Left cardiac atrium (tissue), 4 donors: ENCODE data around the gene KDELR3. TPM values are rescaled to one million over a fixed set of nuclear protein-coding genes. Genes with fewer than 3 reads are reported as not detected.

Source experiments
- ATAC-seq, 2 donors: fragments of 200-7000 bp; cut with Tn5 transposase; one replicate each; pipeline ENCODE4 v1.9.1; 2020; ENCODE audit warnings: mild to moderate bottlenecking in 2 of 2, moderate library complexity in 2 of 2
- DNase-seq: peaks from one replicate; pipeline ENCODE4 v3.0.0-alpha.2; 2020
- intact Hi-C, 2 donors: fragments of 100-400 bp; cut with DNase I; formaldehyde crosslinking; loops; one replicate each; pipeline versions ENCODE4 v1.14.1 to v1.15.1; 2022 to 2023
- total RNA-seq, 2 donors: library from RNA; stranded (reverse); fragmentation: NEBNext Ultra II Directional; extraction: Animal tissue kit (Norgen Biotek cat#: 25700); gene quantifications; one replicate each; pipeline ENCODE4 v1.2.1, GENCODE V29; 2021
- donor health status: DM: no; HTN: yes; CAD: no.
- donor health status: DM: no; HTN: yes; CAD: no; lungs with severe emphysema.
- donor health status: DM: yes; HTN: yes; CAD: no.
- donor health status: Dilated cardiomyopathy.

KDELR3 gene
- total RNA-seq, 2 donors from 2014 or later: 9.2 to 10.1 TPM

DNA sequence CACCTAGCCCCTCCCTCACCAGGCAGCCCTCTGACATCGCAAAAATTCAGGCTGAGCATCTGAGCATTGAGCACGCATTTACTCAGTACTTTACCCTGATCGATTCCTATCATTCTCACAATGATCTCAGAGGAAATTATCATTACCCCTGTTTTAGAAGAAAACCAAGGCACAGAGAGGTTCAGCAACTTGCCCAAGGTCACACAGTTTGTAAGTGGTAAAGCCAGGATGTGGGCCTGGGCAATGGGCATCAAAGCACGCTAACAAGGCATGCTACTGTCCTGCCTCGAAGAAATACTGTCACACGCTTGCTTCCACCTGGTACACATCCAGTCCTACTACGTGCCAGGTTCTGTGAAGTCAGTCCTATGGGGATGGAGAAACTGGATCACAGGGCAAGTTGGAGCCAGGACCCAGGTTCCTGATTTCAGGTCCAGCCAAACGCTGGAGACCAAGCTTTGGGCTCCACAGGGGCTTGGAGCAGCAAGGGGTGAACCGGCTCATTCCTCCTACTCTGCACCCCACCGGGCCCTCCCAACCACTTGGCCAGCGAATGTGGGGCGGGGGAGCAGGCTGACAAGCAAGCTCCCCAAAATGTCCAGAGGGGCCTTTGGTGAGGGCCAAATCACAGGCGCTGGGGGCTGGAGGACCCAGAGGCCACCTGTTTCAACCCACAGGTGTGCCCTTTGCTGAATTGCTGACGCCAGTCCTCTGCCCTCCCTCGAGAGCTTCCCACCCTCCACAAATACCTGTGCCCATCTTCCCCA is 31.1 kb upstream of the KDELR3 start:
- ATAC-seq: no peak
- DNase-seq: no peak
- intact Hi-C loops: no loop called here

DNA sequence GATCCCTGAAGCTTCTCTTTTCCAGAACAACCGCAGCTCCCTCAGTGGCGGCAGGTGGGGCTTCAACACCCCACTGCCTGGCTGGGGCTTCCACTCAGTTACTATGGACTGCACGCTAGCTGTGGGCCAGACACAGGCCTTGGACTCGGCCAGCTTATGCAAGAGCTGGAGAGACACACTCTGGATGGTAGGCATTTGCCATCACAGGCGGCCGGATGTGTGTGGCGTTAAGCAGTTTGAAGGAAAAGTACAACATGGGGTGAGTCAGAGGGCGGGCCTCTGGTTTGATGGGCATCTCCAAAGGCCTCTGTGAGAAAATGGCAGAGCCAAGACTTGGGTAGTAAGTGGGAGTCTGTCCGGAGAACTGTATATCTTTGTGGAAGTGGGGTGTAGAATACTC is 30.5 kb upstream of the KDELR3 start:
- ATAC-seq (no peak), DNase-seq (no peak)
- intact Hi-C loops: no loop called here

DNA sequence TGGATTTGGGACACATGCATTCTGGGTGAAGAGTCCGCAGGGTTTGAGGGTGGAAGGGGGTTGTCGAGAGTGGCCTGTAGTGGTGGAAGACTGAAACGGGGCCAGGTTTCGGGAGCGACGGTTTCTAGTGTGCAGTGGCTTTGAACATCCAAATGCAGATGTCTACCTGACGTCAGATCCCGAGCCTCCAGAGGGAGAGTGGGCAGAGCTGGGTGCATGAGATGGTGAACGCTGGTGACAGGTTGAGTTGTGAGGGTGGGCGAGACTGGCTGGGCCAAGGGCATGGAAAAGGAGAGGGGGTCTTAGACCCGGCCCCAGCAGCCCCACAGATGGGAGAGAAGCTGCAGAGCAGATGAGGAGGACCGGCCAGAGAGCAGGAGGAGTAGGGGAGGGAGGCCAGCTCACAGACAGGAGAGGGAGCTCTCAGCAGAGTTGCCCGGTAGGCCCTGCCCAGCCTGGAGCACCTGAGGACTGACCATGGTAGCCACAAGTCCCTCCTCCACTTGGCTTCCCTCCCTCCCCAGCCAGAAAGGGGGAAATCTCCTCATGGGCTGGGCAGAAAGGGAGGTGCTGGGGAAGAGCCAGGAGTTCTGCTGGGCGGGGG is 27.0 kb upstream of the KDELR3 start:
- ATAC-seq (no peak), DNase-seq (no peak)
- intact Hi-C loops: no loop called here

DNA sequence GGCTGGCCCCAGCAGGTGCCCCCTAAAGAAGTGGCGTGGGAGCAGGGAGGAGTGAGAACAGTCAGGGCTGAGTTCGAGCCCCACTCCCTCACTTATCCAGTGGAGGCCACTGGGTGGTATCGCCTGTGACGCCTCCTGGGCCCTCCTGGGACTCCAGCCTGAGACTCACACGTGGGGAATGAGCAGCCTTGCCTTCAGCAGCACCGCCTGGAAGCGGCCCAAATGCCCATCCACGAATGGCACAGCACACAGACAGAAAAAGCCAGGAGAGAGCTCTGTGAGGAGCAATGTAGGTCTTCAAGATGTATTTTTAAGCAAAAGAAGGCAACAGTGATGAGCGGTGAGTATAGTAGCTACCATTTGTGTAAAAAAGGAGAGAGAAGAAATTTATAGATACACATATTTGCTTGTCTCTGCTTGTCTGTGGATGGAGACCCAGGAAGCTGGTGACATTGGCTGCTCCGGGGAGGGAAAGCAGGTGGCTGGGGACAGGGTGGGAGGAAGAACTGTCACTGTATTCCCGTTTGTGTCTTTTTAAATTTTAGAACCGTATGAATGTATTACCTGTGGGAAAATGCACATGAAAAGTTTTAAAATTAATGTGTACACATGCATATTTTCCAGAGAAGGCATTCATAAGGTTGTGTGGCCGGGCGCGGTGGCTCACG is 26.1 kb upstream of the KDELR3 start:
- ATAC-seq: no peak
- no peak for DNase-seq
- intact Hi-C loops: no loop called here

DNA sequence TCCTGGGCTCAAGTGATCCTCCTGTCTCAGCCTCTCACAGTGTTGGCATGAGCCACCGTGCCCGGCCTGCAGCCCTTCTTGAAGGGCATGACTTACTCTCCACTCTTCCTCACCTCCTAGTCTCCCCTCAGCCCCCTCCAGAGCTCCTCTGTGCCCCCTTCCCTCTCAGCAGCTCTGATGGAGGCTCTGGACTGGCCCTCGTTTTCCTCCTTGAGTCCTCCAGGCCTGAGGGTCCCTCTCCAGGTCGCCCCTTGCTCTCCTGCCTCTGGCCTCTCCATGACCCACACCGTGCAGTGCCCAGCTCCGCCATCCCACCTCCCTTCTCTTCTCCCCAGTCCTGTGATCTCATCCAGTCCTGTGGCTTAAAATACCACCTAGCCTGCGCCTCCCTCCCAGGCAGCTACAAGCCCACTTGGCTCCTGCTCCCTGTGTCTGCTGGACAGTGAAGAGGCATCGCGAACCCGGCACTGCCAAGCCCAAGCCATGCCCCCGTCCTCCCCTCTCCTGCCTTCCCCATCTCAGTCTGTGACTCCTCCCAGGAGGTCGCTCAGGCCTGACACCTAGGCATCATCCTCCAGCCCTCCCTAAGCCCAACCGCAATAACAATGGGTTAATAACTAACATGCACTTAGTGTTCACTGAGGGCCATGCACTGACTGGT is 24.8 kb upstream of the KDELR3 start:
- DNase-seq (no peak), ATAC-seq (peak; percentile 60 to 78)
- intact Hi-C loops: no loop called here

DNA sequence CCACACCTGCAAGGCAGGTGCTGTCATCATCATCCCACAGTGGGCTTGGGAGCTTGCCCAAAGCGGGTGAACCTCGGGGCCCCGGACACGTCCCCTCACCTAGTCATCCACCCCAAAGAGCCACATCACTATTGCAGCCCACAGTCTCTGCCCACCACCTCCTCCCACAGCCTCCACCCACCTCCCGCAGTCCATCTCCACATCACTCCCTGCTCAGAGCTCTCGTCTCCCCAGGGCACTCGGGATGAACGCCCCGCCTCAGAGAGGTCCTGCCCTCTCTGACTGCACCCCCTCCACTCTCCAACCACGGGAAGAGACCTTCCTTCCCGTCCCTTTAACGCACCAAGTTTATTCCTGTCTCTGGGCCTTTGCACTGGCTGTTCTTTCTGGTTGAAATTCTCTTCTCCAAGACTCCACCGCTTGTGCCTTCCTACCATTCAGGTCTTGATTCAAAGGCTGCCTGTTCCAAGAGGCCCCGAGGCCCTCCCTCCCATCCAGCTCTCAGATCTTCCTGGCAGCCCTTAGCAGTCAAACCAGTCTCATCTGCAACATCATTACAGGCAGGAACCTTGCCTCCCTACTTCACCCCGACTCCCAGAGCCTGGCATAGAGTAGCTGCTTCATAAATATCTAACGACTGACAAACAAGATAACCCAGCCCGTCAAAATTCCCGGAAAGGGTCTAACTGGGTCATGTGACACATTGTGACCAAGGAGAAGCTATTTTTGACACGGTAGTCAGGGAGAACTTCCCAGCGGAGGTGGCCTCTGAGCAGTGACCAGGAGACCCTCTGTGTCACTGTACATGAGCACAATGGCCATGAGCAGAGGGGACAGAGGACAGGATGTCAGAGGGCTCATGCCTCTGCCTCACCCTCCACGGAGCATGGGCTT is 24.0 kb upstream of the KDELR3 start:
- ATAC-seq (peak in 1 of 2 donors; percentile 3), DNase-seq (no peak)
- intact Hi-C loops: no loop called here

DNA sequence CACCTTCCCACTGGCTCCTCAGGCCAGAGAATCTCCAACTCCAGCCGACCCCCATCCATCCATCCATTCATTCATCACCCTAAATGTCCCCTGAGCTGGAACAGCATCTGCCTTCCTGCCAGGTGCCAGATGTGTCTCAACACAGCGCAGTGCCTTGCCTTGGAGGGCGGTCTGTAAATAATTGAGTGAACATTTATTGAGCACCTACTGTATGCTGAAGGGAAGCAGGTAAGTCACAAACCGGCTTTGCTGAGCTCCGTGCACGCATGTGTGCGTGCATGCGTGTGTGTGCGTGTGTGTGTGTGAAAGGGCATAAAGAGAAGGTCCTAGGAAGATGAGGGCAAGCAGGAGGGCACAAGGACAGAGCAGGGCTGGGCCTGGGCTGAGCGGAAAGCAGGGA is 23.1 kb upstream of the KDELR3 start:
- DNase-seq (no peak), ATAC-seq (no peak)
- intact Hi-C loops: no loop called here

DNA sequence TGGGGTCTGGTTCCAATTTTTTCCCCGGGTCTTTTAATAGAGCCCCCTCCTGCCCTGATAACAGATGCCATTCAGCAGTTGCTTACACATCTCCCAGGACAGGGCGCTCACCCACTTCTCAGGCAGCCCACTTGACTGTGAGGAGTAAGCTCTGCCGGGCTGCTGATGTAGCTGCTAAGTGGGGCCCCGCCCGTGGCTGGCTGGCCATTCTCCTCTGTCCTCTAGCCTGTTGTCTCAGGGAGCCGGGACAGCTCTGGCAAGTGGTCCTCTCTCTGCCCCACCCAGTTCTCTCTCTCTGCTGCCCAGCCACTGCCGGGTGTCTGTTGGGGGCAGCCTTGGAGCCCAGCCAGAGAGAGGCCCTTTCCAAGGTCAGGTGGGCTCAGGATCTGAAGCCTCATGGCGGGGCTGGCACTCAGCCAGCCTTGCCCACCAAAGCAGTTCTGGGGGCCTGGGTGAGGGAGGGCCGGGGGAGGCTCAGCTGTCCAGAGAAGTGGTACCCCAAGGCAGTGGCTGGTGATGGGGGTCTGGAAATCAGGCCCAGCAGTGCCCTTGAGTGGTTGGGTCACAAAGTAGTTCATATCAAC is 21.8 kb upstream of the KDELR3 start:
- ATAC-seq: no peak
- no peak for DNase-seq
- intact Hi-C loops: no loop called here

DNA sequence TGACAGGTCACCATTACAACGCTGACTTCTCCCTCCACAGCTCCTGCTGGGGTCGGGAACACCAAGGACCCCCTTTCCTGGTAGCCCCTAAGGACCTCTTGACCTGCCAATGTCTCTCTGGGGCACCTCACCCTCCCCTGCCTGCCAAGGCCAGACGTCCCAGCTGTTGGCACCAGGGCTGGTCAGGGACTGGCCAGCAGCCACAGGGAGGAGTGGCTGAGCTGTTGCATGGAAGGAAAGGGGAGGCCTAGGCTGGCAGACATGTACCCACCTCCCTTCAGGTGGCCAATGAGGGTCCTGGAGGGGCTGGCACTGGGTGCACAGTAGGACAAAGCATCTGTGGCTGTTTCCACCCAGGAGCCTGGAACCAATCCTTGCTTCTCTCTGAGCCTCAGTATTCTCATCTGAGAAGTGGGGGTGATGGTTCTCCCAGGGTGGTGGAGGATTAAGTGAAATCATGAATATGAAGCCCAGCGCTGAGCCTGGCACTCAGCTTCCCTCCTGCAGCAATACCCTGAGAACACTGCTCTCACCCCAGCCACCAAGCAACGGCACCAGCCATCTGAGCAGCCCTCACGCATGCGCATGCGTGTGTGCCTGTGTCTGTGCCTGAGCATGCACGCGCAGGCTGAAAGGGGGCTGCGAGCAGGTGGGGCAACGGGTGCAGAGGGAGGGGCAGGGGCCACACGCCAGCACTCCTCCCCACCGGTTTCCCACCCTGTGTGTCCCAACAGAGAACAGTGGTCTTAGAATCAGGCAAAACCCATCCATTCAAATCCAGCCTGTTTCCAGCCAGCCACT is 18.8 kb upstream of the KDELR3 start:
- no peak for DNase-seq
- intact Hi-C loops: no loop called here

DNA sequence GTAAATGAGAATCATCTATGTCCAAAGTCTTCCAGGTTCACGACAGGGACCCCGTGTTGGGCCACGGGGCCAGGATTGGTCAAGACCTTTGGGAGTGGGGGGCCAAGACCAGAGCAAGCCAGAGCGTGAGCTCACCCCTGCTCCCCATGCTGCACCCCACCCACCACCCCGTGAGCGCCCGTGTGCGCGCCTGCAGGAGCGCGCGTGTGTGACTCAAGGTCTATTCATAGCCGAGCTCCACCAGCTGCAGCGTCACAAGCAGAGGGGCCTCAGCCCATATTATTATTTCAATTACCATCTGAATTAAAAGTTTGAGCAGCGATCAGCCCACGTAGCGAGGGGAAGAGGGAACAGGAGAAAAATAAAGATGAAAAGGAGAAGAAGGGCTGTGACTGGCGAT is 18.1 kb upstream of the KDELR3 start:
- peak; percentile 45 to 58 for ATAC-seq
- no peak for DNase-seq
- intact Hi-C loops: no loop called here

More for the DNA sequence above, 18.8 kb upstream of the KDELR3 start:
- peak; percentile 36 to 52 for ATAC-seq

DNA sequence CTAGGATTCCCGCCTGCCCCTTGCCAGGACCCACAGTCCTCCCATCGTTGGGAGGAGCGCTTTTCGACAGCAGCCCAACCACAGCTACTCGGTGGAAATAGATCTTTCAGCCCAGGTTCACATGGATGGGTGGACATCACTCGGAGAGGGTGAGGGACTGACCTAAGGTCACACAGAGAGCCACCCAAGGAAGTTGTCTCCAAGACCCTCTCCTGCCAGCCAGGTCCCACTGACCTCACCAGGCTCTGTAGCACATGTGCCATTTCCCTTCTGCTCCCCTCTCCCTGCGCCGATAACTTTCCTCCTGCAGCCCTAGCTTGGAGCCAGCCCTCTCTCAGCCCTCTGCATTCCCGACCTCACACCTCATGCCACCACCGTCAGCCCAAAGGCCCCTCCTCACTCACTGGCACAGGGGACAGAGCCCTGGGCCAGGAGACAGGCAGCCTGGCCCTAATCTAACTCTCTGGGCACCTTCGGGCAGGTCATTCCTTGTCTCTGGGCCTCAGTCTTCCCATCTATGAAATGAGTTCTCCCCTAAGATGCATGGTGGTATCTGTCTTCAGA is 17.6 kb upstream of the KDELR3 start:
- DNase-seq (no peak), ATAC-seq (peak; percentile 39 to 63)
- intact Hi-C loops: no loop called here

DNA sequence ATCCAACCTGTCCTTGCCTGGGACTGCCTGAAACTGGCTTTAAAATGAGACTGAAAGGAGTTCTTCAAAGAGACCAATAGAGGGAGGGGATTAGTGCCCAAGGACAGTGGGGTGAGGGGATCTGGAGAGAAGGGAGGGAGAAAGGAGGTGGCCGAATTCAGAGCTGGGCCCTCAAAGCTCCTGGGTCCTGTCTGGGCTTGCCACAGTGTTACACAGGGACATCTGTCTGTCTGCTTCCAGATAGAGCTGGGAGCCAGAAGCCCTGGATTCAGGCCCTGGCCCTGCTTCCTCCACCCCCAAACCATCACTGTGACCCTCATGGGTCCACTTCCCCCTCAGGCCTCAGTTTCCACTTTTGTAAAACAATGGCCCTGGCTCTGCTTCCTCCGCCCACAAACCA is 16.5 kb upstream of the KDELR3 start:
- intact Hi-C loops: no loop called here
- ATAC-seq (no peak), DNase-seq (no peak)

DNA sequence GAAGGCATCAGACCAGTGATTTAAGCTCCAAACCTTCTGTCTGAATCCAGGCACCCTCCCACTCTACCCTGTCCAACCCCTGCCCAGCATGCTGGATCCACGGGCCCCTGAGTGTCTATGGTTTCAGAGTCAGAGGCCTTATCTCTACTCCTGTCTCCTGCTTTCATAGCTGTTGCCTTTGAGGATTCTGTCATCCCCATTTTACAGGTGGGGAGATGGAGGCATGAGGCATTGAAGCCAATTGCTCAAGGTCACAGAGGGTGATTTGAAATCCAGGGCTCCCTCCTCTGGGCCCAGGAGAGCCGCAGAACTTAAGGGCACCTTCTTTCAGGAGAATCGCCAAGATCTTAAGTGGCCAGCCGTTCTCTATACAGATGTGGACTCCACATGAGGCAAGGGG is 16.0 kb upstream of the KDELR3 start:
- DNase-seq (no peak), ATAC-seq (no peak)
- intact Hi-C loops: no loop called here

DNA sequence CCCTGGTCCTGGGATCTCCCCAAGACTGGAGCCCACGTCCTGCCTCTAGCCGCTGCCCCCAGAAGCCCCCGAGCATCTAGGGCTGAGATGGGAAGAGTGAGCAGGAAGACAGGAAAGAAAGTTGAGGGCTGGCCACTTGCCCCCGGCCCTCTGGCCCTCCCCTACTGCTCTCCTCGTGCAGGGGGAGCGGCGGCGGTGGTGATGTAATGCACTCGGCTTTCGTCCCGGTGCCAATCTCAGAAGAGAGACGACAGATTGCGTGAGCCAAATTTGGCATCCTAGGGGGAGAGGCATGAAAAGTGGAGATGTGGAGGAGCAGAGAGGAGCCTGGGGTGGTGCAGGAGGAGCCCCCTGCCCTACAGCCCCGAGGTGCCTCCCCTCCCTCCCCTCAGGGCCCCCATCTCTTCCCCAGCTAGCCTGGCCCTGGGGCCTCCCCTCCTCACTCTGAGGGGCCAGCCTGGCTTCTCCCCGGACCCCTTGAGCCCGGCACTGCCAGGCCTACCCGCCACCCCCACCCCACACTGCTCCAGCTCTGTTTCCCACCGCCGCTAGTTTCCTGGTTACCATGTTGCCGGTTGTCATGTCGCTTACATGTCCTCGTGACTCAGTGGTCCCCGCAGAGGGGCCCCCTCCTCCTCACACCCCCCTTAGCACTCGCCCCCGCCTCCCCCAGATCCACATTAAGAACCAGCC is 15.4 kb upstream of the KDELR3 start:
- DNase-seq (peak; percentile 76), ATAC-seq (peak; percentile 58 to 73)
- intact Hi-C loops: no loop called here

DNA sequence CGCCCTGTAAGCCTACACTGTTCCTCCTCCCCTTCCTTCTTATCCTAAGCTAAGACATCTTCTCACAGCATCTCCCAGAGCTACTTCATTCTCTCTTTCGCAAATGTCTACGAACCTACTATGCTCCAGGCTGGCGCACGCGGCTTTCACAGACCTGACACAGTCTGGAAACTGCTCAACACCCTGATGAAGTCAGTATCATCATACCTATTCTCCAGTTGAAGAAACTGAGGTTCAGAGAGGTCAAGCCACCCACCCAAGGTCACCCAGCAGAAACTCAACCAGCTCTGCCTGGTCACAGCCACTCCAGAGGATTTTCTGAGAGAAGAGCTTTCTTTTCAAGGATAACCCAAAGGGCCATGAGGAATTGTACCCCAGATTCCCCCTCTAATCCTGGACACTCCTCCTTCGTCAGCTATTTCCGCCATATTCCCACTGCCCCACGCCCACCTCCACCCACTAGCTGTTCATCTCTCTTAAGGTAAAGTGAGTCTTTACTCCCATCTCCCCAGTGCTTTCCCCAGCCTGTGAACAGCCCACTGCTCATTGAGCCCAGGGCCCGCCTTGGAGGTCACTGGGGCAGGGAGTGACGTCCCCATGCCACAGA is 14.7 kb upstream of the KDELR3 start:
- intact Hi-C loops: no loop called here
- ATAC-seq (no peak), DNase-seq (no peak)

DNA sequence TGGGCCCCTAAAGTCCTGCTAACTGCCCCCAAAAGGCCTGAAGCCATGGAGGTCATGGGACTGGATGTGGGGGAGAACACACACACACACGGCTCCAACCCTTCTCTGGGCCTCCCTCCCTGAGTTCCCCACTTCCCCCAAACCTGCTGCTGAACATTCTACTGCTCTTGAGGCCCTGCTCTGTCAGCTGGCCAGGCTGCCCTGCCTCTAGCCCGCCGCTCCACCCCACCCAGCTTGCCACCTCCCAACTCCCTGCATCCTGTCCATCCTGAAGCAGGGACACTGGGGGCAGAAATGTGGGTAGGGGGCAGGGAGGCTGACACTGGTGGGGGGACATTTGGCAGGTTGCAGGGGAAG is 13.9 kb upstream of the KDELR3 start:
- intact Hi-C loops: no loop called here
- DNase-seq (no peak), ATAC-seq (no peak)
